Stimulated activated CD4-positive, alpha-beta T cell treated with anti-CD3 and anti-CD28 coated beads, Interleukin-15, amount 100 ng/mL, for 48 hours (primary cell): ENCODE data around the gene ANKRD10.

ENCODE experiments used
- DNase-seq, 2 donors: peaks; one replicate each; pipeline ENCODE4 v3.0.0-alpha.2; 2020; ENCODE audit warnings: low read depth in 2 of 2

Gene ANKRD10

GRCh38 chr13:110885966-110886869, 28.7 kb downstream of the ANKRD10 start:
- DNase-seq = no peak

- DNase-seq = no peak
Observed at GRCh38 chr13:110885516-110885915, 29.4 kb downstream of the ANKRD10 start.

- no peak for DNase-seq
Observed at GRCh38 chr13:110884517-110884916, 30.4 kb downstream of the ANKRD10 start.

GRCh38 chr13:110883542-110883941, 31.3 kb downstream of the ANKRD10 start:
- no peak for DNase-seq

- DNase-seq = no peak
Observed at GRCh38 chr13:110882972-110883371, 31.9 kb downstream of the ANKRD10 start.

- no peak for DNase-seq
Observed at GRCh38 chr13:110881839-110882627, 32.8 kb downstream of the ANKRD10 start.

GRCh38 chr13:110880627-110881026, 34.2 kb downstream of the ANKRD10 start:
- DNase-seq = no peak

- no peak for DNase-seq
Observed at GRCh38 chr13:110879482-110879881, 35.4 kb downstream of the ANKRD10 start.

GRCh38 chr13:110877737-110878258, 37.1 kb downstream of the ANKRD10 start:
- DNase-seq = no peak

- DNase-seq = no peak
Observed at GRCh38 chr13:110876609-110877008, 38.3 kb downstream of the ANKRD10 start.

- DNase-seq = no peak
Observed at GRCh38 chr13:110875241-110875640, 39.6 kb downstream of the ANKRD10 start.

- DNase-seq = peak; percentile 24 to 57
Observed at GRCh38 chr13:110874508-110874960, 40.3 kb downstream of the ANKRD10 start.

GRCh38 chr13:110873639-110874507, 41.0 kb downstream of the ANKRD10 start:
- DNase-seq = no peak

- DNase-seq = no peak
Observed at GRCh38 chr13:110872768-110873638, 41.9 kb downstream of the ANKRD10 start.

- no peak for DNase-seq
Observed at GRCh38 chr13:110872034-110872767, 42.7 kb downstream of the ANKRD10 start.

- DNase-seq = peak in 1 of 2 donors; percentile 15
Observed at GRCh38 chr13:110869805-110870706, 44.8 kb downstream of the ANKRD10 start.

- no peak for DNase-seq
Observed at GRCh38 chr13:110869231-110869804, 45.6 kb downstream of the ANKRD10 start.

GRCh38 chr13:110868720-110869119, 46.1 kb downstream of the ANKRD10 start:
- DNase-seq = no peak
